Activated B cell treated with CpG ODN at 0.5 μM for 24 hours (primary cell): ENCODE measurements around the gene ZFP1. TPM values are rescaled to one million over a fixed set of nuclear protein-coding genes. Genes with fewer than 3 reads are reported as not detected.

Experiments used
- ATAC-seq: fragments of 200-7000 bp; cut with Tn5 transposase; one replicate; pipeline ENCODE4 v1.10.0; 2021; ENCODE audit warnings: low read depth, mild to moderate bottlenecking, moderate library complexity
- CTCF ChIA-PET: fragments of 350-600 bp; sonication (Branson Sonifier 250); formaldehyde crosslinking; loops from one replicate; lab custom pipeline; 2021; ENCODE audit warnings: antibody characterized with exemption; lab: Charles Lee
- POLR2A ChIA-PET: fragments of 350-600 bp; sonication (Branson Sonifier 250); formaldehyde crosslinking; loops from one replicate; lab custom pipeline; 2021; ENCODE audit warnings: antibody characterized with exemption; lab: Charles Lee
- DNase-seq: peaks from one replicate; pipeline ENCODE4 v3.0.0; 2022
- H3K27ac Mint-ChIP-seq: one replicate; pipeline ENCODE4 v1.8.0; 2020; ENCODE audit warnings: mixed read lengths
- H3K27me3 Mint-ChIP-seq: one replicate; pipeline ENCODE4 v1.8.0; 2021; ENCODE audit warnings: mixed read lengths
- H3K36me3 Mint-ChIP-seq: one replicate; pipeline ENCODE4 v1.8.0; 2021; ENCODE audit warnings: low read depth, mixed read lengths
- H3K4me1 Mint-ChIP-seq: one replicate; pipeline ENCODE4 v1.8.0; 2021; ENCODE audit warnings: mixed read lengths
- H3K4me3 Mint-ChIP-seq: one replicate; pipeline ENCODE4 v1.8.0; 2020; ENCODE audit warnings: mild to moderate bottlenecking, mixed read lengths
- H3K9me3 Mint-ChIP-seq: one replicate; pipeline ENCODE4 v1.8.0; 2020; ENCODE audit warnings: mixed read lengths
- CTCF ChIP-seq: fragments of 200-600 bp; IDR thresholded peaks from one replicate; pipeline ENCODE4 v1.8.0; 2022; ENCODE audit warnings: antibody characterized with exemption, mild to moderate bottlenecking
- intact Hi-C: fragments of 100-400 bp; cut with micrococcal nuclease; formaldehyde crosslinking; loops from one replicate; pipeline ENCODE4 v1.15.1; 2024
- total RNA-seq: library from RNA; stranded (reverse); gene quantifications from 2 replicates; pipeline ENCODE4 v1.2.3, GENCODE V29; 2022

The ZFP1 gene
- total RNA-seq, 1 donor from 2014 or later = 15.4 TPM

GRCh38 chr16:75152635-75153034, 4.3 kb downstream of the ZFP1 start:
- CTCF ChIA-PET = no interaction called here
- H3K27me3 Mint-ChIP-seq = no peaks in the 10 kb centered on the region
- ATAC-seq (peak; percentile 19), DNase-seq (no peak)
- intact Hi-C loops = loop anchor here (1.0 to 2.0 kb wide), 2 partner anchors 66 to 414 kb away; partner anchors contain the start of genes CTRB1 and GABARAPL2
- peak overlapping the region; percentile 70 for H3K4me3 Mint-ChIP-seq
- no peak for TF ChIP-seq CTCF
- POLR2A ChIA-PET = interaction anchor here (1.0 kb wide), 1 partner anchor 11 kb away, joined by 3 read pairs; no protein-coding TSS in a partner anchor
- H3K9me3 Mint-ChIP-seq = peaks cover 21% of the 10 kb centered on the region
- peak overlapping the region; percentile 80 for H3K27ac Mint-ChIP-seq
- peaks cover 53% of the 10 kb centered on the region for H3K36me3 Mint-ChIP-seq
- peaks cover 31% of the 10 kb centered on the region for H3K4me1 Mint-ChIP-seq

- ATAC-seq (no peak), DNase-seq (no peak)
- CTCF ChIA-PET = no interaction called here
- H3K36me3 Mint-ChIP-seq = peaks cover 50% of the 10 kb centered on the region
- intact Hi-C loops = no loop called here
- no peaks in the 10 kb centered on the region for H3K27me3 Mint-ChIP-seq
- H3K4me3 Mint-ChIP-seq = no peak overlapping the region
- H3K4me1 Mint-ChIP-seq = peaks cover 7% of the 10 kb centered on the region
- TF ChIP-seq CTCF = no peak
- POLR2A ChIA-PET = interaction anchor here (0.7 kb wide), 1 partner anchor 463 kb away, joined by 5 read pairs; no protein-coding TSS in a partner anchor
- no peak overlapping the region for H3K27ac Mint-ChIP-seq
- H3K9me3 Mint-ChIP-seq = peaks cover 4% of the 10 kb centered on the region
These were observed 12.1 kb downstream of the ZFP1 start for GRCh38 chr16:75160386-75160785.

- Mint-ChIP-seq H3K4me1 (no peaks in the 10 kb centered on the region), H3K27me3 (no peaks in the 10 kb centered on the region), H3K4me3 (no peak overlapping the region), H3K36me3 (peaks cover 80% of the 10 kb centered on the region), H3K27ac (no peak overlapping the region), H3K9me3 (peaks cover 45% of the 10 kb centered on the region)
- POLR2A ChIA-PET = no interaction called here
- no peak for TF ChIP-seq CTCF
- intact Hi-C loops = no loop called here
- CTCF ChIA-PET = no interaction called here
- no peak for ATAC-seq
- DNase-seq = no peak
These were observed 21.6 kb downstream of the ZFP1 start for GRCh38 chr16:75169899-75170405.

GRCh38 chr16:75172578-75172977, 24.3 kb downstream of the ZFP1 start:
- no peak overlapping the region for H3K4me3 Mint-ChIP-seq
- H3K36me3 Mint-ChIP-seq = peaks cover 66% of the 10 kb centered on the region
- CTCF ChIA-PET = no interaction called here
- no peaks in the 10 kb centered on the region for H3K27me3 Mint-ChIP-seq
- H3K27ac Mint-ChIP-seq = no peak overlapping the region
- H3K9me3 Mint-ChIP-seq = peaks cover 58% of the 10 kb centered on the region
- intact Hi-C loops = no loop called here
- no peak for ATAC-seq
- POLR2A ChIA-PET = no interaction called here
- H3K4me1 Mint-ChIP-seq = no peaks in the 10 kb centered on the region
- no peak for TF ChIP-seq CTCF
- no peak for DNase-seq

- POLR2A ChIA-PET = no interaction called here
- no peak overlapping the region for H3K27ac Mint-ChIP-seq
- ATAC-seq = no peak
- CTCF ChIA-PET = no interaction called here
- H3K4me3 Mint-ChIP-seq = no peak overlapping the region
- peaks cover 41% of the 10 kb centered on the region for H3K36me3 Mint-ChIP-seq
- intact Hi-C loops = no loop called here
- peaks cover 47% of the 10 kb centered on the region for H3K9me3 Mint-ChIP-seq
- peaks cover 2% of the 10 kb centered on the region for H3K4me1 Mint-ChIP-seq
- DNase-seq = no peak
- H3K27me3 Mint-ChIP-seq = no peaks in the 10 kb centered on the region
- TF ChIP-seq CTCF = no peak
These were observed 26.8 kb downstream of the ZFP1 start for GRCh38 chr16:75175074-75175473.
